GM23248 (cell line): ENCODE measurements around the gene ZNF230.

Source experiments
- EZH2 ChIP-seq: fragments of 200-600 bp; sonication (generic); IDR thresholded peaks from 2 replicates; pipeline ENCODE4 v1.6.1; 2018; ENCODE audit warnings: antibody characterized with exemption, mild to moderate bottlenecking; ENCODE audit not compliant: insufficient read depth, poor library complexity, severe bottlenecking
- EZH2phosphoT487 ChIP-seq: fragments of 200-600 bp; sonication (generic); IDR thresholded peaks from 2 replicates; pipeline ENCODE4 v1.6.1; 2018; ENCODE audit warnings: antibody characterized with exemption, moderate library complexity, mild to moderate bottlenecking, low read depth; ENCODE audit not compliant: insufficient read depth

DNA sequence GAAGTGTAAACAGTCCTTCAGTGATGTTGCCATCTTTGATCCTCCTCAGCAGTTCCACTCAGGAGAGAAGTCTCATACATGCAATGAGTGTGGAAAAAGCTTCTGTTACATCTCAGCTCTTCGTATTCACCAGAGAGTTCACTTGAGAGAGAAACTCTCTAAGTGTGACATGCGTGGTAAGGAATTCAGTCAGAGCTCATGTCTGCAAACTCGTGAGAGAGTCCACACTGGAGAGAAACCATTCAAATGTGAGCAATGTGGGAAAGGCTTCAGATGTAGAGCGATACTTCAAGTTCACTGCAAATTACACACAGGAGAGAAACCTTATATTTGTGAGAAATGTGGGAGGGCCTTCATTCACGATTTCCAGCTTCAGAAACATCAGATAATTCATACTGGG, 7.7 kb downstream of the ZNF230 start:
- no peak for TF ChIP-seq EZH2phosphoT487
- no peak for TF ChIP-seq EZH2
